ENCODE measurements around the gene EWSR1.
A peak's percentile ranks its signal among the peaks of the same experiment; 100 is the strongest.
"Not testable (repeated sequence)": the region's sequence is repeated elsewhere in the genome, so short reads cannot be mapped to it uniquely, and the experiment has no call there.

EWSR1 gene

GRCh38 chr22:29267858-29268510, at the start of gene EWSR1, which contains the start of gene RHBDD3:
TSS of gene EWSR1 (plus strand) at chr22:29268268. CDS start at chr22:29268337, 69 bp downstream.
TSS of gene RHBDD3 (minus strand) at chr22:29267981. CDS start at chr22:29265626, 2,355 bp downstream.
- peak; percentile 97 for DNase-seq

DNA sequence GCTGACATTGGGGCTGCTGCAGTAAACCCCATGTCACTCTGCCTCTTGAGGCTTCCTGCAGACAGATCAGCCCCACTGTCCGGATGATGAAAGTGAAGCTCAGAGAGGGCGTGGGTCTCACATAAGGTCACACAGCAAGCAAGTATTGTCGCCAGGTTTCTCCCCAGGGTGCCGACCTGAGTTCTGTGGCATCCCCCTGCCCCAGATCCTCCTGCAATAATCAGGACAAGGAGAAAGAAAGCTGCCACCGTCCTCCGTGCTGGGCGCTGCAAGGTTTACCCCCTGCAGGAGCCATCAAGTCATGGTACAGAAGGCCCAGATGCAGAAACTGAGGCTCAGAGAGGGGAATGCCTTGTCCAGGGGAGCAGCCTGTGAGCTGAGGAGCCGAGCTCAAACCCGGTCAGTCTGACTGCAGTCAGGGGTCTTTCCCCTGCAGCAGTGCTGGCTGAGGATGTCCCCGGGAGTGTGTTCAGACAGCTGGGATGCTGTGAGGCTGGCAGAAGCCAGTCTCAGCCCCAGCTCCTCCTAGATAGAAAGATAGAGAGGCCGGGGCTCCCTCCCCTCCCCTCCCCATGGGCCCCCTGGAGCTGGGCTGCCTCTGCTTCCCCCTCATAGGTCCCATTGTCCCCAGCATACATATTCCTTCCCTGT, 49.2 kb upstream of the EWSR1 start:
- DNase-seq: no peak

GRCh38 chr22:29219409-29219782, 48.7 kb upstream of the EWSR1 start:
- DNase-seq: not testable (repeated sequence)

GRCh38 chr22:29219881-29220670, 48.0 kb upstream of the EWSR1 start:
- DNase-seq: no peak

- DNase-seq: no peak
Measured at GRCh38 chr22:29224121-29224858, 43.8 kb upstream of the EWSR1 start.

- DNase-seq: no peak
Measured at GRCh38 chr22:29224859-29225410, 43.1 kb upstream of the EWSR1 start.

GRCh38 chr22:29225422-29226090, 42.5 kb upstream of the EWSR1 start:
- no peak for DNase-seq

- no peak for DNase-seq
Measured at GRCh38 chr22:29226351-29226981, 41.6 kb upstream of the EWSR1 start.

DNA sequence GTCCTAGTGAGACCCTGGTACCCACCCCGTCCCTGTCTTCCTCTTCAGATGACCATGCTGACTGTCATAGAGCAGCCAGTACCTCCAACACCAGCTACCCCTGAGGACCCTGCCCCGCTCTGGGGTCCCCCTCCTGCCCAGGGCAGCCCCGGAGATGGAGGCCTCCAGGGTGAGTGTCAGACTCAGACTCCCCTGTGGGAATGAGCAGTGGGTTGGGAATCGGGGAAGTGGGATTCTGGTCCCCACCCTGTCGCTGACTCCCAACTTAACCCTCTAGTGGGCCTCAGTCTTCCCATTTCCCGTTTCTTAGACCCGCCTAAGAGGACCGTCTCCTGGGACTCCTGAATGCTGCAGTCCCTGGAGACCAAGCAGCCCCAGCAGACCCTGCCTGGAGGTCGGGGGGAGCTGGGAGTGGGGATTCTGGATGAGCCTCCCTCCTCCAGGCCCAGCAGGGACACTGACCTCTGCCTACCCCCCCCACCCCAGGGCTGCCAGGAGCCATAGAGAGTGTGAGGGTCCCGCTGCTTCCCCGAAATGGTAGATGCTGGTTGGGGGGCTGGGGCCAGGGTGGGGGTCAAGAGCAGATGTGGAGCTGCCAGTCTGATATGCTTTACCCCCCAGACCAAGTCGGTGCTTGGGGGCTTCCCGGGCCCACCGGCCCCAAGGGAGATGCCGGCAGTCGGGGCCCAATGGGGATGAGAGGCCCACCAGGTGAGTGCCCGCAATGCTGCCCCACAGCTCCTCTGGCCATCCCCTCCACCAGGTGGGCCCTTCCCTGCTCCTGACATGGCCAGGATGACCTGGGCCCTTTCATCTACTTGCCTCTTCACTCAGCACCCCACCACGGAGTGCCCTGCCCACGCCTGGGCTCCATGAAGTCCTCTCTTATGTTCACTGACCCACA, 36.8 kb upstream of the EWSR1 start:
- DNase-seq: no peak

GRCh38 chr22:29231971-29232959, 35.8 kb upstream of the EWSR1 start:
- no peak for DNase-seq

- DNase-seq: no peak
Measured at GRCh38 chr22:29233277-29233877, 34.7 kb upstream of the EWSR1 start.

DNA sequence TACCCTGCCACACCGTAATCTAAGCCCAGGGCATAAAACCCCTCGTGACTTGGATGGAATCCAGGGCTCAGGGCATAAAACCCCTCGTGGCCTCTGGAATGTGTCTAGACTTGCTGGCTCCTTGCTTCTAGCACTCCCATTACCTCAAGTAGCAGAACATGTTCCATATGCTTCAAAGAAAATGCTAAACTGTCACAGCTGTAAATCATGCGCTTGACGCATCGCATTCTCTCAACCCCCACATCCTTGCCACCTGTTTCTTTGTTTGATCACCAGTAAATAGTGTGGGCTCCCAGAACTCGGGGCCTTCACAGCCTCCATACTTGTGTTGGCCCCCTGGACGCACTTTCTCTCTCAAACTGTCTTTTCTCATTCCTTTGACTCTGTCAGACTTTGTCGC, 27.6 kb upstream of the EWSR1 start:
- DNase-seq: not testable (repeated sequence)

GRCh38 chr22:29243874-29244446, 24.1 kb upstream of the EWSR1 start:
- DNase-seq: no peak

DNA sequence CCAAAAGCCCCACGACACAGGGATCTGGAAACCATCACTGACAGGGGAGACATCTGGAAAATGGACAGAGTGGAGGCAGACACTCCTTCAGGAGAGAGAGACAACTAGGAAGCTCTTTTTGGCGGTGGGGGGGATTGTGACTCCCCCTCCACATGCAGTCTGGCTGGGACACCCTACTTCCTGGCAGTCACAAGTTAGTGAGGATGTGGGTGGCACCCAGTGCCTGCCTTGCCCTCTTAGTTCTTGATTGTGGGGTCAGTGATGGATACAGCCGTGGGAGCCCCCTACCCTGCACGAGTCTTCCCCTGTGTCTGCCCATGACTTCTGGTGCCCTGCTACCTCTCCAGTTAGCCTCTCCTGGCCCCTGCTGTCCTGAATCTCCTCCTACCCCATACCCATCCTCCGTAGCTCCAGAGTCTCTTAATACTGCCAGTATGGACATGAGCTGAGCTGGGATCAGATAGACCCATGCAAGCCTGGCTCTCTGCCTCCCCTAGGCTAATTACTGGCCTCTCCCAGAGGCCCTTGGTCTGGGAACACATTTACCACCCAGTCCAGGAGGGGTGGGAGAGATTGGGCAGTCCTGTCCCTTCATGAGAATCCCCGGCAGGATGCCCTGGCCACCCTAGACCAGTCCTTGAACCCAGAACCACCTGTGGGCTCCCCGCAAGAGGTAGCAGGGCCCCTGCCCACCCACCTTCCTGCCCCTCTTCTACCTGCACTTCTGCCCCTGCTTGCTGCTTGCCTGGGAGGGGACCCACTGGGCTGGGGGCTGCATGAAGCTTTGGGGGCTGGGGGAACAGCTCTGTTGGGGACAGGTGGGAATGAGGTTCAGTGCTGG, 23.1 kb upstream of the EWSR1 start:
- no peak for DNase-seq

- DNase-seq: peak; percentile 66
Measured at GRCh38 chr22:29245626-29246385, 22.3 kb upstream of the EWSR1 start.

DNA sequence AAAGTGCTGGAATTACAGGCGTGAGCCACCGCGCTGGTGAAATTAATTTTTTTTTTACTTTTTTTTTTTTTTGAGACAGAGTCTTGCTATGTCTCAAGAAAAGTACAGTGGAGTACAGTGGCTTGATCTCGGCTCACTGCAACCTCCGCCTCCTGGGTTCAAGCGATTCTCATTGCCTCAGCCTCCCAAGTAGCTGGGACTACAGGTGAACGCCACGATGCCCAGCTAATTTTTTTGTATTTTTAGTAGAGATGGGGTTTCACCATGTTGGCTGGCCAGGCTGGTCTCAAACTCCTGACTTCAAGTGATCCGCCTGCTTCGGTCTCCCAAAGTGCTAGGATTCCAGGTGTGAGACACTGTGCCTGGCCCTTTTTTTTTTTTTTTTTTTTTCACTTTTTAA, 20.2 kb upstream of the EWSR1 start:
- not testable (repeated sequence) for DNase-seq

DNA sequence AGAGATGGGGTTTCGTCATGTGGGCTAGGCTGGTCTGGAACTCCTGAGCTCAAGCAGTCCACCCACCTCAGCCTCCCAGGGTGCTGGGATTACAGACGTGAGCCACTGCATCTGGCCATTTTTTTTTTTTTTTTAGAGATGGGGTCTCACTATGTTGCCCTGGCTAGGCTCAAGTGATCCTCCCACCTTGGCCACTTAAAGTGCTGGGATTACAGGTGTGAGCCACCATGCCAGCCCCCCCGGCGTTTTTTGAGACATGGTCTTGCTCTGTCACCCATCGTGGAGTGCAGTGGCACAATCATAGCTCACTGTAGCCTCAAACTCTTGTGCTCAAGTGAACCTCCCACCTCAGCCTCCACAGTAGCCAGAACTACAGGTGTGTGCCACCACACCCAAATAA, 16.8 kb upstream of the EWSR1 start:
- DNase-seq: no peak

Data from CD4-positive, alpha-beta T cell treated with Interleukin-21 for 1 hour (primary cell).